ENCODE measurements around the gene SCN4B. TPM values are rescaled to one million over a fixed set of nuclear protein-coding genes. Genes with fewer than 3 reads are reported as not detected.

SCN4B gene
- polyA plus RNA-seq, 1 experiment, result 0.11 TPM

- no peak for DNase-seq (ENCODE audit: low read depth, low spot score)
- ChIA-PET POLR2A (no interaction called here), CTCF (no interaction called here)
- no peak for TF ChIP-seq CTCF (IDR thresholded peaks at IDR 0.05; ENCODE audit: low read depth, low read length)
- Histone ChIP-seq H3K27ac (ENCODE audit: low read depth, low read length) (no peak overlapping the region), H3K4me3 (ENCODE audit: low read depth, low read length) (no peak overlapping the region), H3K27me3 (ENCODE audit: control insufficient read depth, insufficient read depth, low read length) (peaks cover 2% of the 10 kb centered on the region), H3K9me3 (ENCODE audit: control insufficient read depth, insufficient read depth, low read length) (no peaks in the 10 kb centered on the region)
Measured at GRCh38 chr11:118126082-118126838, 26.4 kb downstream of the SCN4B start.

DNA sequence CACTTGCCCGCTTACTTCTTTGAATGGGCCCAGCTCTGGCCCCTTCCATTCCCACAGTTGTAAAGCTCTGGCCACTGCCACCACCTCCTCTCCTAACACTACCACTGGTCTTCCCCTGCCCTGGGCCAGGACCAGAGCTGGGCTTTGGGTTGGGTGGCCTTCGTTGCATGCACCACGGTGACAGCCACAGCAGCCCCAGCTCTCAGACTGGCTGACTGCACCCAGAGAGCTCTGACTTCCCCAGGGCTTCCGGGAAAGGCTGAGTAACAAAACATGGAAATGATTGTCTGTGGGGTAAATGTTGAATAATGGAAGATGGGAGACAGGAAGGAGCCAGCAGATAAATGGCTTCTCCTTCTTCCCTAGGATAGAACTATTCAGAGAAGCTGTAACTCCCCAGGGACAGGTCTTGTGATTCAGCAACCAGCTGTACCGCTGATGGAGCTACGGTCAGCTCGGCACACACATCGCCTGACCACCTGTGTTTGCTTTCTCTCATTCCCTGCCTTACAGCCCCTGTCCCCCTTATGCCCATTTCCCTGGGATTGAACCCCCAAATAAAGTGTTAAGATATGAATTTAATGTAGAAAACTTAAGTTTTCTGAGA, 27.6 kb downstream of the SCN4B start:
- ChIA-PET CTCF (interaction anchor here (0.6 kb wide), 1 partner anchor 169 kb away, joined by 3 read pairs; no protein-coding TSS in a partner anchor), POLR2A (no interaction called here)
- no peak overlapping the region for H3K27ac ChIP-seq (ENCODE audit: low read depth, low read length)
- no peaks in the 10 kb centered on the region for H3K9me3 ChIP-seq (ENCODE audit: control insufficient read depth, insufficient read depth, low read length)
- no peak overlapping the region for H3K4me3 ChIP-seq (ENCODE audit: low read depth, low read length)
- no peak for TF ChIP-seq CTCF (IDR thresholded peaks at IDR 0.05; ENCODE audit: low read depth, low read length)
- DNase-seq (ENCODE audit: low read depth, low spot score), result no peak
- H3K27me3 ChIP-seq (ENCODE audit: control insufficient read depth, insufficient read depth, low read length), result peaks cover 2% of the 10 kb centered on the region

- Histone ChIP-seq H3K27me3 (ENCODE audit: control insufficient read depth, insufficient read depth, low read length) (peaks cover 6% of the 10 kb centered on the region), H3K4me3 (ENCODE audit: low read depth, low read length) (no peak overlapping the region), H3K9me3 (ENCODE audit: control insufficient read depth, insufficient read depth, low read length) (no peaks in the 10 kb centered on the region), H3K27ac (ENCODE audit: low read depth, low read length) (no peak overlapping the region)
- no peak for DNase-seq (ENCODE audit: low read depth, low spot score)
- ChIA-PET CTCF (no interaction called here), POLR2A (no interaction called here)
- TF ChIP-seq CTCF (IDR thresholded peaks at IDR 0.05; ENCODE audit: low read depth, low read length), result no peak
Measured at GRCh38 chr11:118120793-118121192, 31.8 kb downstream of the SCN4B start.

GRCh38 chr11:118117790-118118601, 34.6 kb downstream of the SCN4B start:
- POLR2A ChIA-PET, result no interaction called here
- TF ChIP-seq CTCF (IDR thresholded peaks at IDR 0.05; ENCODE audit: low read depth, low read length), result no peak
- H3K4me3 ChIP-seq (ENCODE audit: low read depth, low read length), result no peak overlapping the region
- no peak overlapping the region for H3K27ac ChIP-seq (ENCODE audit: low read depth, low read length)
- H3K9me3 ChIP-seq (ENCODE audit: control insufficient read depth, insufficient read depth, low read length), result no peaks in the 10 kb centered on the region
- no peak for DNase-seq (ENCODE audit: low read depth, low spot score)
- peaks cover 10% of the 10 kb centered on the region for H3K27me3 ChIP-seq (ENCODE audit: control insufficient read depth, insufficient read depth, low read length)
- CTCF ChIA-PET, result no interaction called here

- no peaks in the 10 kb centered on the region for H3K9me3 ChIP-seq (ENCODE audit: control insufficient read depth, insufficient read depth, low read length)
- POLR2A ChIA-PET, result no interaction called here
- no peak overlapping the region for H3K27ac ChIP-seq (ENCODE audit: low read depth, low read length)
- CTCF ChIA-PET, result no interaction called here
- DNase-seq (ENCODE audit: low read depth, low spot score), result no peak
- no peak for TF ChIP-seq CTCF (IDR thresholded peaks at IDR 0.05; ENCODE audit: low read depth, low read length)
- H3K27me3 ChIP-seq (ENCODE audit: control insufficient read depth, insufficient read depth, low read length), result peaks cover 10% of the 10 kb centered on the region
- H3K4me3 ChIP-seq (ENCODE audit: low read depth, low read length), result no peak overlapping the region
Measured at GRCh38 chr11:118115048-118115447, 37.6 kb downstream of the SCN4B start.

All from AG04450 (cell line).